ENCODE measurements around the gene GORASP1.
A peak's percentile ranks its signal among the peaks of the same experiment; 100 is the strongest.

Gene GORASP1

DNA sequence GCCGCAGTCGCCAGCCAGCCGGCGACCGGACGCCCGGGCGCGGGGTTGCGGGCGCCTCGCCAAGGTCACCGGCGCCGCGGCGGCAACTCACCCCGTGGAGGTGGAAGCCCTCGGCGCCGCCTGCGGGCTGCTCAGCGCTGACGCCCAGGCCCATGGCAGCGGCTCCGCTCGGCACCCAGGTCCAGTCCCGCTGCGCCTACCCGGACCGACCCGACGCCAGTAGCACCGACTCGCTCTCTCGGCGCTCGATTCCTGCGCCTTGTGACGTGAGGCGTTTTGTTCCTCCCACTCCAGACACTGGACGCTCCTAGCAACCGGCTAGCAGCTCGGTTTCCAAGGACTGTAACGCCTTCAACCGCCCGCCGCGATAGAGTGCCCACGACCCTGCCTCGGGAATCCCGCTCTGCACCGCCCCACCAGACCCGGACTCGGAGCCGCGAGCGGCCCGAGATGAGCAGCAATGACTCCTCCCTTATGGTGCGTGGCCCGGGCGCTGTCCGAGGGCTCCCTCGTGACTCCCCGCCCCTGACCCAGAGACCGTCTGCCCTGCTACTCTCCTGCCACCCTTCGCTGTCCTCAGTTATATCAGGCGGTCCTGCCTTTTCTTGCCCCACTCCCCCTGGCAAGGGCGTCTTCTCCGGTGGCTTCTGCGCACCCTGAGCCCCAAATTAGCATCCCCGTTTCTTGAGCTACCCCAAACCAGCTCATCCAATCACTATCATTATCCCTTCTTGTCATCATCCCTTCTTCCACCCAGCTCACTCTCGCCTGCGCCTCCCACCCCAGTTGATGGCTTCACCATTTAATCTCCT lies at the start of gene GORASP1, which contains the start of gene TTC21A:
GORASP1 (minus strand) TSS at position 240 of the 812 bp plus-strand sequence; CDS start at position 154, 86 bp downstream.
TTC21A (plus strand) TSS at position 293 of the 812 bp plus-strand sequence; CDS start at position 451, 158 bp downstream.
- peak; percentile 96 for DNase-seq (ENCODE audit: low spot score)

DNA sequence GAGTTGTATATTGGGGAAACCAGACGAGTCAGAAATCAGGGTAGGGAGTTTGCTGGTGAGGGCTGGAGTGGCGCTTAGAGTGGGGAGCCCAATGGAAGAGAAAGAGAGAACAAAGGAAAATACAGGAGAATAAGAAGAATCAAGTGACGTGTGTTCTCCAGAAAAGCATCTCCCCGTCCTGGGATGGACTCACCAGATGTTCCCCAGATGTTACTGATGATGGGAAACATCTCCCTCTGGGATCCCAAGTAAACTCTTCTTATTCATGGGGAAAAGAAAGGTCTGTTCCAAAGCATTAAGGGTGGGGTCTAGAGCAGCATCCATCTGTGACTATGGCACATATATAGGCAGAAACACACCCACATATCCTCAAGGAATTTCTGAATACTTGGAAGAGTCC lies 49.0 kb upstream of the GORASP1 start:
- no peak for DNase-seq (ENCODE audit: low spot score)

DNA sequence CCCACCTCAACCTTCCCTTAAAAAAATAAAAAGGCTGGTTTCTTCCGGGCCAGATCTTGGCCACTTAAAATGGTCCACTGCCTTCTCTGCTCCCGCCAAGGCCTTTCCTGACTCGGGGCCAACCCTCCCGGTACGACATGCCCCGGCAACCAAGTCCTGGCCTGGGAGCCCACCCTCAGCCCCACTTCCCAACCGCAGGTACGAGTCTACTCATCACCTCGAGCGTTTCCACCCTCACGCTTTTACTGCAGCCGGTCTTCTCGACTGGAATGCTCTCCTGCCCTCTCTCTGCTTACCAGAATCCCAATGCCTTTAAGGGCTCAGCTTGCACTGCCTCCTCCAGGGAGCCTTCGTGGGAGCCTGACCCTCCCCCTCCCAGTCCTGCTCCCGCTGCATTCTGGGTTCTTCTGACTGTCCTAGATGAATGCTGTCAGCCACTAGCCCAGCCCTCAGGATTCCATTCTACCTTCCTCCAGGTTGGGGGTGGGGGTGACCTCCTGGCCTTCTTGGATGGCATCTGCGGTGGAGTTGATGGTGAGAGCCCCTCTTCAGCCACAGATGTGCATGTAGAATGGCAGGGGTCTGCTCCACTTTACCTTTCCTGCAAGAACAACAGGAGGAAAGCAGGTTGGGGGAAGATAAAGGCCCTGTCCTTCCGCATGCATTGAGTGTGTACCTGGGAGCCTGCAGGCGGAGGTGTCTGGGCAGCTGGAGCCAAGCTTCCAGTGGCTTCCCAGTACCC lies 47.0 kb upstream of the GORASP1 start:
- no peak for DNase-seq (ENCODE audit: low spot score)

DNA sequence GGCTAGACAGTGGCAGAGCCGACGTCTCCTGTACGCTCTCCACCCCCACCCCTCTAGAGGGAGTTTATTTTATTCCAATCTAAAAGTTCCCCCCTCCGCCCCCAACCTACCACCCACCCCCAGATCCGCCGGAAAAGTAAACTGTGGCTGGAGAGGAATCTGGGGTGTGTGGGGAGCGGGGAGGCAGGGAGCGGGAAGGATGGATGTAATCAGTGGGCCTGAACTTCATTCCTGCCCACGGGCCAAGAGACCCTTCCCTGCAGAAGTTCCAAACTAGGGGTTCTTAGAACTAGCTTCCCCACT lies 46.5 kb upstream of the GORASP1 start:
- DNase-seq (ENCODE audit: low spot score), result no peak

DNA sequence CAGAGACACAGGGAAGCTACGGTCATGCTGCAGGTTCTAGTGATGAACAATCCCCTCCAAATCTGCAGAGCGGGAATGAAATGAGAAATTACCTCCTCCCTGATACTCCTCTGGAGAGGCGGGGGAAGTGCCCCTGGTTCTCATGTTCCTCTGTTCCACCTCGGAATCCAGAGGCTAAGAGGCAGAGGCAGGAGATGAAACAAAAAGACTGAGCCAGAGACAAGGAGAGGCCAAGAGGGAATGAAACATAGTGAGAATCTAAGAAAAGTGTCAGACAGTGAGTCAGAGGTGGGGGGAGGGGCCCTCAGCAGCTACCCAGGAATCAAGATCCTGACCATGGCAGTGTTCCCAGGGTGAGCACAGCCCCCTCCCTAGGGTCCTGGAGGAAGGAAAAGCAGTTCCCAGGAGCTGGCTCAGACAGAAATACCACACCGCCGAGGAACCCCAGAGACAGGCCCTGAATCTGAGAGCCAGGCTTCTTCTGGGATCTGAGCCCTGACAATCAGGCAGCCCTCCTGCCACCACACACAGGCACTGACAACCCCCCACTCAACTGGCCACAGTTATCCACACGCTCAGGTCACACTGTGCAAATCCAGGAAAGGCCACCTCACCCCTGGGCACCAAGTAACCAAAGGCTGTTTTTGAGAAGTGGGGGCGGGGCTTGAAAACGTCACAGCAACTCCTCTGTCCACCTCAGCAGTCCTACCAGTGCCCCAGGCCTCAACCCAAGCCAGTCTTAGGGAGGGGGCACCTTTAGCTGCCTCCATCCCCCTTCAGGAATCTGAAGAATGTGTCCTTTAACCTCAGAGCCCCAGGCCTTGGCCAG lies 43.6 kb upstream of the GORASP1 start:
- DNase-seq (ENCODE audit: low spot score), result peak; percentile 82

DNA sequence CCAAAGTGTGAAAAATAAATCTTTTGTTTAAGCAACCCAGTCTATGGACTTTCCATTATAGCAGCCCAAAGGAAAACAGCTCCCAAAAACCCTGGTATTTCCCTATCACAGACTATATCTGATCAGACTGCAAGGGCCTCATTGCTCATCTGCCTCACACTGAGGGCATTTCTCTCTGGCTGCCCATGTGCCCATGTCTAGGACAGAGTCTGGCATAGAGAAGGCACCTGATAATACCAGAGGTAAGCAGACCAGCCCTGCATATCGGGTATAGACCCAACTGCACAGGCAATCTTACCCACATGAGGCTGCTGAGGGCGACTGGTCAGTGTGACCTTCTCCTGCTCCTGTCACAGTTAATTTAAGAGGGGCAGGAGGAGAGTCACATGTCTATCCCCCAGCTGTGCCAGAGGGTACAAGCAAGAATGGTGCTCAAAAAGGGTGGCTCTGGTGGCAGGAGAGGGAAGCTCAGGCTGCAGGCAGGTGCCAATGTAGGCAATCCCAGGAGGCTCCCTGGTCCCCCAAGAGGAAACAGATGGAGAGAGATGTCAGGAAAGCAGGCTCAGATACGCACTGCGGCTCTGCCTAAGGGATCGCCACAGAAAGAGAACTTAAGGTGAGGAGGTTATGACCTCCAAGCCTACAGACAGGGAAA lies 42.8 kb upstream of the GORASP1 start:
- no peak for DNase-seq (ENCODE audit: low spot score)

DNA sequence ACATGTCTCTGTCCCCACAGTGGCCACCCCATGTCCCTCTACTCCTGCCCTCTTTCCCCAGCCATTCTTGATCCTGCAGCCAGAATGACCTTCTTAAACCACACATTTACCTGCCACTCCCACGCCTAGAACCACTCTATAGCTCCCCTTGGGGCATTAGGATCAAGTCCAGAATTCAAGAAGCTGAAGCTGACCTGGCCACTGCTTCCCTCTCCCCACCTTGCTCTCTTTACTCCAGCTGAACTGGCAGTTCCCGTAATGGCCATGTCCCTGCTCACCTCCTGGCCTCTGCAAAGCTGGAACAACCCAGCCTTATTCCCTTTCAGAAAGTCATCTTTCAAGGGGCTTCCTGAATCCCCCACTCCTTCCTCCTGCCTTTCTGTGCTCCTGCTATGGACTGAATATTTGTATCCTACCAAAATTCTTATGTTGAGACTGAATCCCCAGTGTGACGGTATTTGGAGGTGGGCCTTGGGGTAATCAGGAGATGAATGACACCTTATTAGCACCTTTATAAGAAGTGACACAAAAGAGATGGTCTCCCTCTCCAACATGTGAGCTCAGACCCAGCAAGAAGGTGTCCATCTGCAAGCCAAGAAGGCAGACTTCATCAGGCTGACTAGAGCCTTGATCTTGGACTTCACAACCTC lies 42.2 kb upstream of the GORASP1 start:
- no peak for DNase-seq (ENCODE audit: low spot score)

DNA sequence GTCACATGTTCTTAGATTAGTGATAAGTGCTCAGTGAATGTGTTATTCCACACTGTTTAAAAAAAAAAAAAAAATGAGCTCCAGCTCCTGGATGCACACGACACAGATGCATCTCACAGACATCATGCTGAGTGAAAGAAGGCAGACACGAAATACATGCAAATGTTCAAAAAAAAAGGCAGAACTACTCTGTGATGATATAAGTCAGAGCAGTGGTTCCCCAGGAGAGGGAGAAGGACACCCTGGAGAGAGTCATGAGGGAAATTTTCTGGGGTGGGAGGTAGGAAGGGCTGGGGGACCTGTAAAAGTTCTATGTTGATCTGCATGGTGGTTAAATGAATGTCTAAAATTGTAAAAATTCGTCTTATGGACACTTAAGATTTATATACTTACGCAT lies 41.6 kb upstream of the GORASP1 start:
- DNase-seq (ENCODE audit: low spot score), result no peak

DNA sequence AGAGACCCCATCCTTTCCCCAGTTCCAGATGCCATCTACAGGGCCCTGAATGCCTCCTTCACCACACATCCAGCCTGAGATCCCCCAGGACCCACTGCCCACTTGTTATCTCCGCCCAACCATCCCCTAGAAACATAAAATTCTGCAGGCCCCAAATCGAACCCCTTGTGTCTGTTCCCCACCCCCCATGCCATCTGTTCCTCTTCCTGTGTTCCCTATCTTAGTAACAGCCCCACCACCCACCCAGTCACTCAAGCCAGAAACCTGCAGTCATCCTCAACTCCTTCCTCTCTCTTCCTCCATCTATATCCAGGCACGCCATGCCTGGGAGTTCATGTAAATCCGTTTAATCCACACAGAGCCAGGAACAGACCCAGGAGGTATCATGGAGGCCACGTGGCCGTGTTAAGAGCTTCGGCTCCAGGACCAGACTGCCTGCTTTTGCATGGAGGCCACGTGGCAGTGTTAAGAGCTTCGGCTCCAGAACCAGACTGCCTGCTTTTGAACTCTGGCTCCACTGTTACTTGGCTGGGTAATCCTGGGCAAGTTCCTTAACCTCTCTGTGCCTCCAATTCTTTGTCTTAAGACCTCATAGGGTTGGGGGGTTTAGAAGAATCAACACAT lies 41.1 kb upstream of the GORASP1 start:
- no peak for DNase-seq (ENCODE audit: low spot score)

DNA sequence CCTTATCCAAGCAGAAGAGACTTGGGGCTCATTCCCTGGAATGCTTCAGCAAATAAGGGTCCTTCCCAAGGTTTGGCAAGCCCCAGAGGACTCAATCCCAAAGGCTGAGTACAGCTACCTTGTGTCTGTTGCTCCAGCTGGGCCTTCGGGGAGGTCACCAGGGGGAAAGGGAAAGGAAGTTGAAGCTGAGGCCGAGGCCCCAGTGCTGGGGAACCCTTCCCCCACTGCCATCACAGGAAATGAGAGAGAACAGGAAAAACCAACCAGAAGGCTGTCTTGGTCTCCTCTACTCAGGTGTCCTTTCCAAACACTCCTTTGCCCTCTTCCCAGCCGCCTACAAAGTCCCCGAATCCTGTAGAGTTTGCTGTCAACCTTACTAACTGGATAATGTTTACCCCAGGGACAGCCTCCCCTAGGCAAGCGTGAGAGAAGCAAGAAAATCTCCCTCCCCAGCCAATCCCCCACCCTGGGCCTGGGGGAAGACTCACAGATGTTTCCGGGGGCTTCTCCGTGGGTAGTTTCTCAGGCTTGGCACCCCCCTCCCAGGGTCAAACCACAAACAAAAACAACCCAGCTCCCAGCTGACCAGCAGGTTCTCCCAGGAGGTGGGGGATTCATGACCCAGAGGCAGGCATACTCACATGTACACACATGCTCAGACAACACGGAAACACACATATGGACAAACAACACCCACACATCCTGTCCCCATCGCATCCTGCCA lies 40.4 kb upstream of the GORASP1 start:
- peak; percentile 11 for DNase-seq (ENCODE audit: low spot score)

DNA sequence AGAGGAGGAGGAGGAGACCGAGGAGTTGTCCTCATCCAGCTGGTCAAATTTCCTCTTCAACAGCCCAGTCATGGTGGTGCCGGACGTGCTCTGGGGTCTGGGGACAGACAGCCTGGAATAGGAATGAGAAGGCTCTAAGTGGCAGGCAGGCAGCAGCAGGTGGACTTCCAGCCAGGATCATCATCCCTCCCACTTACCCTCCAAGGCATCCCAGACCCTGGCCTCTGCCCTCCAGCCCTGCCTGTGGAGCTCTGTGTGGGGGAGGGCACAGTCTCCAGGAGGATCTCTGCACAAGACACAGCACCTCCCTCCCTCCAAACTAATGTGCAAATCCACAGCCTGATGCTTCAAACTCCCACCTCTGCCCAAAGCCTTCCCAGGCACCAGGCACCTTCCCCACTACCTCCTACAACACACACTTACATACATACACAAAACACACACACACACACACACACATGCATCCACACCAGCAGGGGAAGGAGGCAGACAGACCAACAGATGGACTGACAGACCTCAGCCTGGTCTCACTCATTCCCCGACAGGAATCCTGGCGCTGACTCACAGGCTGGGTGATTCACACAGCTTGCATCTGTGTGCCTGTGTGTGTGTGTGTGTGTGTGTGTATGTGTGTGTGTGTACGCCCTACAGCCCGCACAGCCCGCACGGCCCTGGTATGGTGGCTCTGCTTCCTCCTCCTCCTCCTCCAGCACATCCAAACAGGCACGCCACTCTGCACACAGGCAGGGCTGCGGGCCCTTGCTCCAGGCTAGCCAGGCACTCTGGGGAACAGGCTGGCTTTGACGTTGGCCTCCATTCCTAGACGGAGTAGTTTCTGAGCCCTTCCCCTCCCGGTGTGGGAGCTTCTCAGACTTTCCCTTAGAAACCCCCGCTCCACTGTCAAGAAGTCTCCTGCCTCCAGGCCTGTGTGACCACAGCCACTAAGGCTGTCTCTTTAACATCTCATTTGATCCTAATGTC lies 39.5 kb upstream of the GORASP1 start:
- peak; percentile 89 for DNase-seq (ENCODE audit: low spot score)

DNA sequence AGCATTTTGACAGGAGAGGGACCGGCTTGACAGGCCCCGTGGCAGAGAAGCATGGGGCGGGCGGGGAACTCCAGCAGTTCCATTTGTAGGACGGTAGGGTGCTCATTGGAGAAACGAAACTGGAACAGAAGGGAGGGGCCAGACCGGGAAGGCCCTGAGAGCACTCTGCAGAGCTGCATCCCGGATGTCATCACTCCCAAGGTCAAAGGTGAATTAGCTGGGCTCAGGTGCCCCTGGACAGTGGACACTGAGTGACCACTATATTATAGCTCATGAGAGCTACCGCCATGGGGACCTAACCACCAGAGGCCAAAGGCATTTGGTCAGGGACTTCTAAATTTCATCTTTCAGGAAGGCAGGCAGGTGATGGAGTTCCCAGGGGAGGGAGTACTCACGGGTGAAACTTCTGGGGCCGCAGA lies 38.7 kb upstream of the GORASP1 start:
- peak; percentile 33 for DNase-seq (ENCODE audit: low spot score)

DNA sequence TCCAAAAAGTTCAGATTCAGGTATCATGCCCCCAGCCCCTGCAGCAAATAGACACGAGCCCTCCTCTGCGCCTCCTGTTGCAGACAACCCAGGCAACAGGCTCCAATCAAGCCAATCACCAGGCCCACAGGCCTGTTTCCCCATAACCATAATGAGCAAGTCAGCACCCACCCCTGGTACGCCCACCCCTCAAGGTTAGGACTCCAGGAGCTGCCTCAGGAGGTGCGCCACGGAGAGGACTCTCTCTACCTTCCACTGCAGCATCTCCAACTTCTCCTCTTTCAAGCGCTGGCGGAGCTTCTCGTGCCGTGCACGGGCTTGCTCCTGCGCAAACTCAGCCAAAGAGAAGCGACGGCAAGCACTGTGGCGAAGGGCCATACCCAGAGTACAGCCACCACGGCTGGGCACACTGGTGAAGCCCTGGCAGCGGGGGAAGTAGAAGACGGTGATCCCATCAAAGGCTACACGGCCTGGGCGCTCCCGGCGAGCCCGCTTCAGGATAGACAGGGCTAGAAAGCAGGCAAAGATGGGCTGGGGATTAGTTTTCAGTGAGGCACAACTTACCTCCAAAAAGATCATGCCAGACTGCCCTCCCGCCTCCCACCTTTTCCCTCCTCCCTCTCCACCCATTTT lies 37.4 kb upstream of the GORASP1 start:
- DNase-seq (ENCODE audit: low spot score), result no peak

DNA sequence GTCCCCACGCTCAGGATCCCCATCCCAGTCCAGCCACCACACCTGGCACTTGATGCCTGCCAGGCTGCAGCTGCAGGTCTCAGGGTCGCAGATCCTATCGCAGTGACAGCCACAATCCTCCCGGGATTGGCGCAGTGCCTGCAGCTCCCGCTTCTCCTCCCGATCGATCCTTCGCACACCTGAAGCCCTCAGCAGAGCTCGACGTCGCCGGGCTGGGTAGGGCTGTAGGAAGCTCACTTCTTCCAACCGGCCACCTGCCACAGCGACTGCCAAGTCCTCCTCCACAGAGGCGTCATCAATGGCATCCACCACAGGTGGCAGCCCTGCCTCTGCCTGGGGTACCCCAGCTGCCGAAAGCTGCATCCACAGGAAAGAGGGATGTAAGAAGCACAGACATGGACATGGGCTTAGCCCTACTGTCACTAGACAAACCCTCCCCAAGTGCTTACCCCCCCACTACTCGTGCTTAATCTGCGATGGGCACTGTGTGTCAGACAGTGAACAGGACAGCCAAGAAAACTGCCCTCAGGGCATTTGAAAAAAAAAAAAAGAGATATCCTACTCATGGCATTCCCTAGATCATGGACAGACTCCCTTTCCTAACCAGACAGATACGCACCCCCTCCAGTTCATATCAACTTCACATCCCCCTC lies 36.8 kb upstream of the GORASP1 start:
- DNase-seq (ENCODE audit: low spot score), result no peak

DNA sequence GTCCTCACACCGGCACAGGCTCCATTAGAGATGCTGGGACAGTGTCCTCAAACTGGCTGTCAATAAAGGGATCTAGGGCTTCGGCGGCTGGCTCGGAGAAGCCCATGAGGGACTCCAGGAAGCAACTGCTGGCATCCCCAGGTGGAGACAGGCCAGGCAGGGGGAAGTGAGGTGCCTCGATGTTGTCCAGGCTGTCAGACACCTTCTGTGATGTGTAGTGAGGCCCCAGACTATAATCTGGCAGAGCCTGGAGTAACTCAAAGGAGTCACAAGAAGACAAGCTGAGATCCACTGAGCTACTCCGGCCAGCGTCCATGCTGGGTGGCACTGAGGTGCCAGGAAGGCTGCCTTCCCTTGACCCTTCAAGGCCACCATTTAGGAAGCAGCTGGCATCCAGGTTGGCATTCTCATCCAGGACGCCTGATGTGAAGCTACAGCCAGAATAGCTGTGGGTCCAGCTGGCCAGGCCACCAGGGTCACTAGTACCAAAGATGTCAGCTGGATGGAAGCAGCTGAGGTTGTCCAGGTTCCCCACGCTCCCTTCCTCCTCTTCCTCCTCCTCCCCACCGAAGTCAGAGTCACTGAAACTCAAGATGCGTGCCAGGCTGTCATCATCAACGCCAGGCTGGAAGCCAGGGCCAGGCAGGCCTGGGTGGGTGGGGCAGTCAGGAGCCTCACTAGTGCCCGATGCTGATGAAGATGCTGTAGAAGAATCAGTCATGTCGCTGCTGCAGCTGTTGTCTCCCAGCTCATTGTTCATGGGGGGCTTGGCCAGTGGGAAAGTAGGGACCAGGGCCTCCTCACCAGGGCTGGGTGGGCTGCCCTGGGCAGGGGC lies 35.8 kb upstream of the GORASP1 start:
- DNase-seq (ENCODE audit: low spot score), result no peak

DNA sequence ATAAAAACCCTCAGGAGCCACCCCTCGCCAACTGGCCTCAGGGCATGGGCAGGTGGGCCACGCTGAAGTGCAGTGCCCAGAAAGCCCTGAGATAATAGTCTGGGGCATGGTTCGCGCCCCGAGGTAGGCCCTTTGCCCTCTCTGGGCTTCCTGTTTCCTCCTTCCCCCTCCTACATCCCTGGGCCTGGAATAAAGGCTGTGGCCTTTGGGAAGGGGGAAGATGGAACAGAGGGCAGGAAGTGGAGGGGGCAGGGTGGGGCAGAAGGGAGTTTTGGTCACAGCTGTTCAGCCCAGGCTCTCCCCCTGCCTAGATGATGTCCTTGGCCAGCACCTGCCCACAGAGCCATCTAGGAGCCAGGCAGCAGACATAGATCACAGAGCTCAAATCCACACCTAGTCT lies 34.6 kb upstream of the GORASP1 start:
- DNase-seq (ENCODE audit: low spot score), result no peak

Data from AG20443 (cell line).